ENCODE measurements around the gene SLC39A11.

DNA sequence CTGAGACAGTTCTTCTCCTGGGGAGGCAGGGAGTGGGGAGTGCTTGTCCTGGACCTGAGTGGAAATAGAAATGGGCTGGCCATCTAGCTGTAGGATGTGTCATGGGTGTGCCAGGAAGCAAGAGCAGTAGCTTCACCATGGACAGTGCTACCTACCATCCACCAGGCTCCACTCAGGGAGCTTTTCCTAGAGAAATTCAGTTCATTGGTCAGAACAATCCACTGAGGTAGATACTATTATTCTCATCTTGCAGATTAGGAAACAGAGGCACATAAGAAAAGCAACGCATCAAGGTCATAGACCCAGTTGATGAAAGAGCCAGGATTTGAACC is 372.0 kb downstream of the SLC39A11 start:
- TF ChIP-seq, protein P1, sequence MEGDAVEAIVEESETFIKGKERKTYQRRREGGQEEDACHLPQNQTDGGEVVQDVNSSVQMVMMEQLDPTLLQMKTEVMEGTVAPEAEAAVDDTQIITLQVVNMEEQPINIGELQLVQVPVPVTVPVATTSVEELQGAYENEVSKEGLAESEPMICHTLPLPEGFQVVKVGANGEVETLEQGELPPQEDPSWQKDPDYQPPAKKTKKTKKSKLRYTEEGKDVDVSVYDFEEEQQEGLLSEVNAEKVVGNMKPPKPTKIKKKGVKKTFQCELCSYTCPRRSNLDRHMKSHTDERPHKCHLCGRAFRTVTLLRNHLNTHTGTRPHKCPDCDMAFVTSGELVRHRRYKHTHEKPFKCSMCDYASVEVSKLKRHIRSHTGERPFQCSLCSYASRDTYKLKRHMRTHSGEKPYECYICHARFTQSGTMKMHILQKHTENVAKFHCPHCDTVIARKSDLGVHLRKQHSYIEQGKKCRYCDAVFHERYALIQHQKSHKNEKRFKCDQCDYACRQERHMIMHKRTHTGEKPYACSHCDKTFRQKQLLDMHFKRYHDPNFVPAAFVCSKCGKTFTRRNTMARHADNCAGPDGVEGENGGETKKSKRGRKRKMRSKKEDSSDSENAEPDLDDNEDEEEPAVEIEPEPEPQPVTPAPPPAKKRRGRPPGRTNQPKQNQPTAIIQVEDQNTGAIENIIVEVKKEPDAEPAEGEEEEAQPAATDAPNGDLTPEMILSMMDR (IDR thresholded peaks at IDR 0.05), result no peak
- TF ChIP-seq POLR2A (IDR thresholded peaks at IDR 0.05), result no peak
